GM12878 (cell line): ENCODE measurements around the gene IQGAP1. TPM values are rescaled to one million over a fixed set of nuclear protein-coding genes. Genes with fewer than 3 reads are reported as not detected.

Source experiments
- CBX5 ChIP-seq: sonication (generic); IDR thresholded peaks from 2 replicates; pipeline ENCODE4 v1.6.1; 2016; ENCODE audit warnings: low read depth, moderate library complexity, mild to moderate bottlenecking, inconsistent platforms
- DPF2 ChIP-seq: fragments of 450-650 bp; IDR thresholded peaks from 2 replicates; pipeline ENCODE4 v1.6.1; 2017; ENCODE audit warnings: mild to moderate bottlenecking
- E2F4 ChIP-seq: IDR thresholded peaks from 2 replicates; pipeline ENCODE4 v1.6.1; 2012; ENCODE audit warnings: low read depth, low read length, improper control_type of control experiment
- EZH2 ChIP-seq: IDR thresholded peaks from 2 replicates; pipeline ENCODE4 v1.6.1; 2012; ENCODE audit warnings: low read depth, mild to moderate bottlenecking, control low read depth, inconsistent platforms, low read length, borderline replicate concordance; ENCODE audit not compliant: control insufficient read depth
- KDM1A ChIP-seq: fragments of 200-600 bp; sonication (generic); IDR thresholded peaks from 2 replicates; pipeline ENCODE4 v1.6.1; 2016; ENCODE audit warnings: borderline replicate concordance
- MTA3 ChIP-seq: IDR thresholded peaks from 2 replicates; pipeline ENCODE4 v1.6.1; 2012; ENCODE audit warnings: low read length, inconsistent platforms, borderline replicate concordance
- MYC ChIP-seq: IDR thresholded peaks from 2 replicates; pipeline ENCODE4 v1.6.1; 2011; ENCODE audit warnings: mild to moderate bottlenecking, low read length, moderate library complexity, inconsistent platforms; ENCODE audit not compliant: insufficient read depth, insufficient replicate concordance, insufficient read length, severe bottlenecking
- NFIC ChIP-seq: IDR thresholded peaks from 2 replicates; pipeline ENCODE4 v1.6.1; 2012; ENCODE audit warnings: low read depth, mild to moderate bottlenecking, inconsistent platforms, low read length, moderate library complexity
- NFYB ChIP-seq: IDR thresholded peaks from 2 replicates; pipeline ENCODE4 v1.6.1; 2011; ENCODE audit warnings: low read depth, mild to moderate bottlenecking, low read length, improper control_type of control experiment, moderate library complexity; ENCODE audit not compliant: insufficient read depth
- NRF1 ChIP-seq: conservative IDR thresholded peaks from 2 replicates; pipeline ENCODE4 v1.6.1; 2011; ENCODE audit warnings: mild to moderate bottlenecking, low read depth, low read length, improper control_type of control experiment
- RAD21 ChIP-seq: IDR thresholded peaks from 2 replicates; pipeline ENCODE4 v1.6.1; 2011; ENCODE audit warnings: mild to moderate bottlenecking, low read depth, low read length, moderate library complexity; ENCODE audit not compliant: insufficient read depth
- RAD51 ChIP-seq: fragments of 450-650 bp; IDR thresholded peaks from 2 replicates; pipeline ENCODE4 v1.6.1; 2016; ENCODE audit warnings: moderate library complexity, mild to moderate bottlenecking, inconsistent platforms
- TCF7 ChIP-seq: IDR thresholded peaks from 2 replicates; pipeline ENCODE4 v1.6.1; 2014; ENCODE audit warnings: antibody characterized with exemption, borderline replicate concordance
- USF1 ChIP-seq: IDR thresholded peaks from 2 replicates; pipeline ENCODE4 v1.6.1; 2011; ENCODE audit warnings: borderline replicate concordance, low read depth, mild to moderate bottlenecking, moderate library complexity, mixed read lengths, low read length; ENCODE audit not compliant: insufficient read depth; ENCODE audit errors: extremely low read length
- ZBED1 ChIP-seq: IDR thresholded peaks from 2 replicates; pipeline ENCODE4 v1.6.1; 2016; ENCODE audit warnings: borderline replicate concordance
- polyA plus RNA-seq, 11 experiments: library from polyadenylated mRNA; depleted of rRNA in 4 of 11; unstranded in 6 of 11; stranded (reverse) in 5 of 11; fragments of >200 nt; fragmentation: Nextera tagmentation in 4 of 11; fragmentation: Illumina TruSeq in 1 of 11; extraction: Ambion mirVana in 4 of 11; extraction: Trizol in 1 of 11; gene quantifications; 1 replicate in 1 of 11; 2 replicates in 10 of 11; pipeline versions ENCODE4 v1.2.1 to v1.2.3, GENCODE V29; 2011 to 2016; ENCODE audit warnings: inconsistent platforms in 2 of 11, missing spikeins in 2 of 11, low read depth in 1 of 11
- total RNA-seq, 4 experiments: library from RNA; depleted of rRNA in 3 of 4; stranded (reverse); fragments of >200 nt in 3 of 4; fragmentation: Illumina TruSeq in 1 of 4; extraction: Trizol in 1 of 4; gene quantifications; 2 replicates each; pipeline versions ENCODE4 v1.2.1 to v1.2.3, GENCODE V29; 2013 to 2021
- TF ChIP-seq, protein P1 (sequence below): IDR thresholded peaks from 2 replicates; pipeline ENCODE4 v1.6.1; 2011; ENCODE audit warnings: borderline replicate concordance, low read depth, mild to moderate bottlenecking, moderate library complexity, low read length; ENCODE audit not compliant: insufficient read depth, poor library complexity, severe bottlenecking
- TF ChIP-seq, protein P2 (sequence below): IDR thresholded peaks from 2 replicates; pipeline ENCODE4 v1.6.1; 2012; ENCODE audit warnings: mild to moderate bottlenecking, low read depth, low read length
- TF ChIP-seq, protein P3 (sequence below): IDR thresholded peaks from 2 replicates; pipeline ENCODE4 v1.6.1; 2011; ENCODE audit warnings: mild to moderate bottlenecking, low read depth, low read length, moderate library complexity; ENCODE audit not compliant: insufficient replicate concordance

IQGAP1 gene
- total and polyA plus RNA-seq, 10 of the 15 experiments (the other 5 are each of a cell fraction or from before 2014, with no cell fraction given) = 65.2 to 250 (median 112) TPM

DNA sequence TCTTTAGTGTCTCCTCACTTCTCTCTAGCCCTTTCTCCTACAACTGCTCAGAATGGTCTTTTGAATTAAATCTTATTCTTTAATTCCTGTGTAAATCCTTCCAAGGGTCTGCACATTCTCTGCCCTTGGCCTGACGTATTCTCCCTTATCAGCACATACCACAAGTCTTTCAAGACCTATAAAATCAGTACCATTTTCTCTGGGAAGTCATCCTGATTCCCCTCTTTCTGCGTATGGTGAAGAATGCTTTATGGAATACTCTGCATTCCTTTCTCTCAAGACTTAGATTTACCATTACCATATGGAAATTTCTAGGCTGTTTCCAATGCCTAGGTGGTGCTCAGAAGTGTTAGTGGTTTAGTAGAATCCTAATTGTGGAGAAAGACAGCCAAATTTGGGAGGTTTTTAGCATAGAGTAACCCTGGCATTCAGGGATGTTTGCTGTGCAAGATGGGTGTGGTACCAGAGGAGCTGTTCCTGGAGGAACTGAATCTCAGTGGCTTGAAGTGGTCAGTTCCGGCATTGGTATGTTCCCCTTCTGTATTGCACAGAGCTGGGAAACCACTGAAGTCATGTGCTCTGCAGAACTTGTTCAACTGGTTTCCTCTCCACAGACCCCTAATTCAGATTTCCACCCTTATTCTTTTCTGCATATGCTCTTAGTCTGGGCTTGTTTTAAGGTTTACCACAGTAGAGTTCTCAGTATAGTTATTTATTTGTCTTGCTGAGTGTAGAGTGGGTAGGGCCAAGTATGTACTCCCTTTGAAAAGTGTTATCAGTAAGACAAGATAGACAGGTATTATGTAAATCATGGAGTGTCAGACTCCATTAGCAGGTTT lies 24.5 kb downstream of the IQGAP1 start (continued):
- TF ChIP-seq E2F4 = no peak
- no peak for TF ChIP-seq TCF7
- TF ChIP-seq, protein P1, sequence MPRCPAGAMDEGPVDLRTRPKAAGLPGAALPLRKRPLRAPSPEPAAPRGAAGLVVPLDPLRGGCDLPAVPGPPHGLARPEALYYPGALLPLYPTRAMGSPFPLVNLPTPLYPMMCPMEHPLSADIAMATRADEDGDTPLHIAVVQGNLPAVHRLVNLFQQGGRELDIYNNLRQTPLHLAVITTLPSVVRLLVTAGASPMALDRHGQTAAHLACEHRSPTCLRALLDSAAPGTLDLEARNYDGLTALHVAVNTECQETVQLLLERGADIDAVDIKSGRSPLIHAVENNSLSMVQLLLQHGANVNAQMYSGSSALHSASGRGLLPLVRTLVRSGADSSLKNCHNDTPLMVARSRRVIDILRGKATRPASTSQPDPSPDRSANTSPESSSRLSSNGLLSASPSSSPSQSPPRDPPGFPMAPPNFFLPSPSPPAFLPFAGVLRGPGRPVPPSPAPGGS = no peak
- TF ChIP-seq DPF2 = 0 out of 2 replicates have a peak, but pooled peaks have one; percentile 53
- TF ChIP-seq, protein P2, sequence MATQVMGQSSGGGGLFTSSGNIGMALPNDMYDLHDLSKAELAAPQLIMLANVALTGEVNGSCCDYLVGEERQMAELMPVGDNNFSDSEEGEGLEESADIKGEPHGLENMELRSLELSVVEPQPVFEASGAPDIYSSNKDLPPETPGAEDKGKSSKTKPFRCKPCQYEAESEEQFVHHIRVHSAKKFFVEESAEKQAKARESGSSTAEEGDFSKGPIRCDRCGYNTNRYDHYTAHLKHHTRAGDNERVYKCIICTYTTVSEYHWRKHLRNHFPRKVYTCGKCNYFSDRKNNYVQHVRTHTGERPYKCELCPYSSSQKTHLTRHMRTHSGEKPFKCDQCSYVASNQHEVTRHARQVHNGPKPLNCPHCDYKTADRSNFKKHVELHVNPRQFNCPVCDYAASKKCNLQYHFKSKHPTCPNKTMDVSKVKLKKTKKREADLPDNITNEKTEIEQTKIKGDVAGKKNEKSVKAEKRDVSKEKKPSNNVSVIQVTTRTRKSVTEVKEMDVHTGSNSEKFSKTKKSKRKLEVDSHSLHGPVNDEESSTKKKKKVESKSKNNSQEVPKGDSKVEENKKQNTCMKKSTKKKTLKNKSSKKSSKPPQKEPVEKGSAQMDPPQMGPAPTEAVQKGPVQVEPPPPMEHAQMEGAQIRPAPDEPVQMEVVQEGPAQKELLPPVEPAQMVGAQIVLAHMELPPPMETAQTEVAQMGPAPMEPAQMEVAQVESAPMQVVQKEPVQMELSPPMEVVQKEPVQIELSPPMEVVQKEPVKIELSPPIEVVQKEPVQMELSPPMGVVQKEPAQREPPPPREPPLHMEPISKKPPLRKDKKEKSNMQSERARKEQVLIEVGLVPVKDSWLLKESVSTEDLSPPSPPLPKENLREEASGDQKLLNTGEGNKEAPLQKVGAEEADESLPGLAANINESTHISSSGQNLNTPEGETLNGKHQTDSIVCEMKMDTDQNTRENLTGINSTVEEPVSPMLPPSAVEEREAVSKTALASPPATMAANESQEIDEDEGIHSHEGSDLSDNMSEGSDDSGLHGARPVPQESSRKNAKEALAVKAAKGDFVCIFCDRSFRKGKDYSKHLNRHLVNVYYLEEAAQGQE = no peak
- TF ChIP-seq ZBED1 = no peak
- no peak for TF ChIP-seq RAD21
- no peak for TF ChIP-seq CBX5
- TF ChIP-seq, protein P3, sequence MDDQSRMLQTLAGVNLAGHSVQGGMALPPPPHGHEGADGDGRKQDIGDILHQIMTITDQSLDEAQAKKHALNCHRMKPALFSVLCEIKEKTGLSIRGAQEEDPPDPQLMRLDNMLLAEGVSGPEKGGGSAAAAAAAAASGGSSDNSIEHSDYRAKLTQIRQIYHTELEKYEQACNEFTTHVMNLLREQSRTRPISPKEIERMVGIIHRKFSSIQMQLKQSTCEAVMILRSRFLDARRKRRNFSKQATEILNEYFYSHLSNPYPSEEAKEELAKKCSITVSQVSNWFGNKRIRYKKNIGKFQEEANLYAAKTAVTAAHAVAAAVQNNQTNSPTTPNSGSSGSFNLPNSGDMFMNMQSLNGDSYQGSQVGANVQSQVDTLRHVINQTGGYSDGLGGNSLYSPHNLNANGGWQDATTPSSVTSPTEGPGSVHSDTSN = no peak
- no peak for TF ChIP-seq MYC
- no peak for TF ChIP-seq NRF1
- TF ChIP-seq USF1 = no peak
- TF ChIP-seq RAD51 = peak; percentile 89
- TF ChIP-seq NFYB = no peak
- no peak for TF ChIP-seq NFIC
- TF ChIP-seq KDM1A = no peak
- no peak for TF ChIP-seq EZH2
- no peak for TF ChIP-seq MTA3
